PFSK-1 (cell line): ENCODE measurements around the gene TBC1D3B.

Experiments used
- POLR2AphosphoS5 ChIP-seq: IDR thresholded peaks from 2 replicates; pipeline ENCODE4 v1.6.1; 2012; ENCODE audit warnings: low read depth, mild to moderate bottlenecking, control low read depth, low read length, moderate library complexity
- REST ChIP-seq, 2 experiments: IDR thresholded peaks; 2 replicates each; pipeline versions ENCODE4 v1.6.1 to v1.8.0; 2011 to 2012; ENCODE audit warnings: low read depth in 2 of 2, low read length in 2 of 2, control low read depth in 1 of 2, inconsistent platforms in 1 of 2, mild to moderate bottlenecking in 1 of 2, moderate library complexity in 1 of 2; ENCODE audit not compliant: insufficient read depth in 1 of 2
- SIN3A ChIP-seq: IDR thresholded peaks from 2 replicates; pipeline ENCODE4 v1.6.1; 2012; ENCODE audit warnings: mild to moderate bottlenecking, low read length, moderate library complexity, borderline replicate concordance; ENCODE audit not compliant: insufficient read depth
- TAF1 ChIP-seq: IDR thresholded peaks from 2 replicates; pipeline ENCODE4 v1.6.1; 2012; ENCODE audit warnings: low read length, control low read depth, borderline replicate concordance; ENCODE audit not compliant: insufficient read depth

DNA sequence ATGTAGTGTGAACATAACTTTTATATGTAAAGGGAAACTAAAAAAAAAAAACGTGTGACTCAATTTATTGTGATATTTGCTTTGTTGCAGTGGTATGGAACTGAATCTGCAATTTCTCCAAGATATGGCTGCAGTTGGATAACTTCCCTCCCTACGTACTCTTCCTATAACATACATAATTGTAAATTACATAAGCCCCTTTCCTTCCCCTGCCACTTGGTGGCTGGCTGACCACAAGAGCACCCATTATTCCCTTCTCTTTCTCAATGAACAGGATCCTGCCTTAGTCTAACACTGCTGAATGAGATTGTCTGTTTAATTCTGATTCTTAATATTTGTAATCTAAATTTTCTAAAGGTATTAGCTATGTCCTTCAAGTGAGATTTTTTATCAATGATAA, 45.0 kb downstream of the TBC1D3B start:
- TF ChIP-seq POLR2AphosphoS5 (no peak), SIN3A (no peak), REST (IDR thresholded peaks at IDR 0.05; ENCODE audit: insufficient read depth in 1 of 2, low read depth in 2 of 2, low read length in 2 of 2) (no peak), TAF1 (no peak)
